Progenitor cell of endocrine pancreas (in vitro differentiated cells): ENCODE measurements around the gene AGFG1. TPM values are rescaled to one million over a fixed set of nuclear protein-coding genes. Genes with fewer than 3 reads are reported as not detected.

Source experiments
- DNase-seq: peaks from one replicate; pipeline ENCODE4 v3.0.0; 2021; ENCODE audit warnings: low spot score; ENCODE audit not compliant: unreplicated experiment
- H3K27ac Mint-ChIP-seq: 2 replicates; pipeline ENCODE4 v1.8.0; 2021; ENCODE audit warnings: mild to moderate bottlenecking, moderate library complexity, mixed read lengths
- H3K27me3 Mint-ChIP-seq: 2 replicates; pipeline ENCODE4 v1.8.0; 2021; ENCODE audit warnings: mixed read lengths
- H3K36me3 Mint-ChIP-seq: 2 replicates; pipeline ENCODE4 v1.8.0; 2022; ENCODE audit warnings: mixed read lengths; ENCODE audit not compliant: insufficient read depth
- H3K4me1 Mint-ChIP-seq: 2 replicates; pipeline ENCODE4 v1.8.0; 2021; ENCODE audit warnings: low read depth, mixed read lengths
- H3K4me3 Mint-ChIP-seq: 2 replicates; pipeline ENCODE4 v1.8.0; 2021; ENCODE audit warnings: low read depth, mild to moderate bottlenecking, moderate library complexity, mixed read lengths
- H3K9me3 Mint-ChIP-seq: 2 replicates; pipeline ENCODE4 v1.8.0; 2021; ENCODE audit warnings: low read depth, mixed read lengths
- CTCF ChIP-seq: fragments of 200-600 bp; sonication (generic); IDR thresholded peaks from one replicate; pipeline ENCODE4 v1.5.0; 2021; ENCODE audit warnings: antibody characterized with exemption, mild to moderate bottlenecking; ENCODE audit not compliant: unreplicated experiment
- total RNA-seq: library from RNA; stranded (reverse); gene quantifications from 2 replicates; pipeline ENCODE4 v1.2.1, GENCODE V29; 2021

The AGFG1 gene
- total RNA-seq, 1 donor from 2014 or later, result 74.5 TPM

GRCh38 chr2:227466887-227467600, 4.9 kb upstream of the AGFG1 start:
- Mint-ChIP-seq H3K9me3 (no peaks in the 10 kb centered on the region), H3K4me1 (peaks cover 11% of the 10 kb centered on the region), H3K27me3 (no peaks in the 10 kb centered on the region), H3K36me3 (no peaks in the 10 kb centered on the region), H3K27ac (peak overlapping the region; percentile 87), H3K4me3 (no peak overlapping the region)
- DNase-seq, result no peak
- TF ChIP-seq CTCF, result no peak

DNA sequence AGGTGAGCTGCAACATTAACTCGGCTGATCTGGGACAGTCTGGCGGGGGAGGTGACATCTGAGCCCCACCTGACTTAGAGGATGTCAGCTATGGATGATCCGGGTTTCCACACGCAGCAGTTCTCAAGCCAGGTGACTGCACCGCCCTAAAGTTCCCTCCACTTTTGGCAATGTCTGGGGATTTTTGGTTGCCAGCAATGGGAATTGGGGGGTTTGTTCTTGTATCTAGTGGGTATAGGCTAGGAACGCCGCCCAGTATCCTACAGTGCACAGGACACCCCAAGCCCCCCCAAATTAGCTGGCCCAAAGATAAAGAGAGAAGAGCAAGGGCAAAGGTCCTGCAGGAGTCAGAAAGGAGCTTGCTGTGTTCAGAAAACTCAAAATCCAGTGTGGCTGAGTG, 544 bp upstream of the AGFG1 start:
- Mint-ChIP-seq H3K9me3 (no peaks in the 10 kb centered on the region), H3K4me3 (peak overlapping the region; percentile 68), H3K27me3 (no peaks in the 10 kb centered on the region), H3K4me1 (peaks cover 25% of the 10 kb centered on the region), H3K36me3 (no peaks in the 10 kb centered on the region), H3K27ac (no peak overlapping the region)
- no peak for TF ChIP-seq CTCF
- no peak for DNase-seq

- Mint-ChIP-seq H3K4me3 (peak overlapping the region; percentile 89), H3K36me3 (no peaks in the 10 kb centered on the region), H3K27ac (peak overlapping the region; percentile 92), H3K9me3 (no peaks in the 10 kb centered on the region), H3K4me1 (peaks cover 20% of the 10 kb centered on the region), H3K27me3 (no peaks in the 10 kb centered on the region)
- no peak for TF ChIP-seq CTCF
- peak; percentile 65 for DNase-seq
Measured at GRCh38 chr2:227472265-227473121, 537 bp downstream of the AGFG1 start.

DNA sequence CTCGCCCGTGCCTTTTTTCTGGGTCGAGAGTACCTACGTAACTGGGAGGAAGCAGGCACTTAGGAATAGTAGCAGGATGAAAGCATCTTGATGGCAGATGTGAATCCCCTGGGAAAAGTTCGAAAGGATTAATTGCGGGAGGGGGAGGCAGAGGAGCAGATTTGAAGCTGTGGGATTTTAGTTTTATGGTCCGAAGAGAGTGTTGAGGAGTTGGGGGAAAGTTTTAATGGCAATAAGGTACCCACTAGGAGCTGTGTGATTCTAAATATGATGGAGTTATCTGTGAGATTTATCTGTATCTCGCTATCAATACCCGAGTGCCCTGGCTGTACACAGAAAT, 1.1 kb downstream of the AGFG1 start:
- no peak for DNase-seq
- H3K27ac Mint-ChIP-seq, result peak overlapping the region; percentile 92
- H3K4me1 Mint-ChIP-seq, result peaks cover 18% of the 10 kb centered on the region
- no peaks in the 10 kb centered on the region for H3K27me3 Mint-ChIP-seq
- no peak for TF ChIP-seq CTCF
- no peaks in the 10 kb centered on the region for H3K36me3 Mint-ChIP-seq
- peak overlapping the region; percentile 89 for H3K4me3 Mint-ChIP-seq
- H3K9me3 Mint-ChIP-seq, result no peaks in the 10 kb centered on the region

DNA sequence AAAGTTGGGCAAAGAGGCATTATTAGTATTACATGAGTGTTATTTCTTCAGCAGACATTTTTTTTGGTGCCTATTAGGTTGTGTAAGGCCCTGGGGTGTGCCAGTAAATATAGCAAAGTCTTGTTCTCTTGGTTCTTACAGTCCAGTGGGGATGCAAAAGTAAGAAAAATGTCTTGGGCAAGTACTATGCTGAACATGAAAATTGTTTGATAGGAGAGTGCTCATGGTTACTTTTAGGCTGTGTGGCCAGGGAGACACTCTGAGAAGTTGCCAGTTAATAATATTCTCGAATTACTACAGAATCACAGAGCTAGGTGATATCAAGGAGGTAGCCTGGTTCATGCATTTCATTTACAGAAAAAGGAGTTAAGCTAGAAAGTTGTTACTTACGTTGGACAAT, 1.9 kb downstream of the AGFG1 start:
- Mint-ChIP-seq H3K9me3 (no peaks in the 10 kb centered on the region), H3K4me3 (peak overlapping the region; percentile 89), H3K27ac (no peak overlapping the region), H3K4me1 (peaks cover 19% of the 10 kb centered on the region), H3K36me3 (no peaks in the 10 kb centered on the region), H3K27me3 (no peaks in the 10 kb centered on the region)
- TF ChIP-seq CTCF, result no peak
- DNase-seq, result no peak
